IPS-18a (cell line): ENCODE measurements around the gene ARHGAP36.

Experiments used
- H3K27ac ChIP-seq: one replicate; pipeline ENCODE4 v1.5.1; 2013; ENCODE audit warnings: low read length
- H3K27me3 ChIP-seq: one replicate; pipeline ENCODE4 v1.6.1; 2013; ENCODE audit warnings: mild to moderate bottlenecking, low read length; ENCODE audit not compliant: control insufficient read depth, insufficient read depth
- H3K36me3 ChIP-seq: one replicate; pipeline ENCODE4 v1.6.1; 2013; ENCODE audit warnings: low read depth, low read length; ENCODE audit not compliant: control insufficient read depth
- H3K4me1 ChIP-seq: one replicate; pipeline ENCODE4 v1.6.1; 2013; ENCODE audit warnings: low read depth, low read length; ENCODE audit not compliant: control insufficient read depth
- H3K4me3 ChIP-seq: one replicate; pipeline ENCODE4 v1.5.1; 2013; ENCODE audit warnings: low read length
- H3K9ac ChIP-seq: one replicate; pipeline ENCODE4 v1.6.1; 2013; ENCODE audit warnings: mild to moderate bottlenecking, low read length, moderate library complexity
- H3K9me3 ChIP-seq: one replicate; pipeline ENCODE4 v1.6.1; 2013; ENCODE audit warnings: low read depth, low read length; ENCODE audit not compliant: control insufficient read depth

The ARHGAP36 gene

GRCh38 chrX:131058136-131058868 is at the start of gene ARHGAP36:
ARHGAP36 (plus strand) TSS chrX:131058346; CDS start chrX:131081666, 23,320 bp downstream.
- H3K27ac ChIP-seq, result no peak within 1 kb of the TSS
- H3K27me3 ChIP-seq, result peaks cover 49% of the 10 kb centered on the region
- no peaks in the 10 kb centered on the region for H3K36me3 ChIP-seq
- H3K4me3 ChIP-seq, result peak within 1 kb of the TSS; percentile 40
- peaks cover 9% of the 10 kb centered on the region for H3K9me3 ChIP-seq
- peaks cover 4% of the 10 kb centered on the region for H3K4me1 ChIP-seq
- no peak within 1 kb of the TSS for H3K9ac ChIP-seq

GRCh38 chrX:131010186-131010585 is 48.0 kb upstream of the ARHGAP36 start:
- no peaks in the 10 kb centered on the region for H3K36me3 ChIP-seq
- H3K27ac ChIP-seq, result no peak overlapping the region
- no peak overlapping the region for H3K9ac ChIP-seq
- no peak overlapping the region for H3K4me3 ChIP-seq
- H3K4me1 ChIP-seq, result no peaks in the 10 kb centered on the region
- peaks cover 11% of the 10 kb centered on the region for H3K9me3 ChIP-seq
- H3K27me3 ChIP-seq, result no peaks in the 10 kb centered on the region

- H3K36me3 ChIP-seq, result no peaks in the 10 kb centered on the region
- H3K27me3 ChIP-seq, result no peaks in the 10 kb centered on the region
- no peak overlapping the region for H3K4me3 ChIP-seq
- no peak overlapping the region for H3K27ac ChIP-seq
- H3K9ac ChIP-seq, result no peak overlapping the region
- H3K9me3 ChIP-seq, result peaks cover 19% of the 10 kb centered on the region
- H3K4me1 ChIP-seq, result no peaks in the 10 kb centered on the region
Measured at GRCh38 chrX:131025336-131025735, 32.8 kb upstream of the ARHGAP36 start.

GRCh38 chrX:131032354-131033230 is 25.6 kb upstream of the ARHGAP36 start:
- H3K4me1 ChIP-seq, result no peaks in the 10 kb centered on the region
- H3K36me3 ChIP-seq, result no peaks in the 10 kb centered on the region
- H3K27me3 ChIP-seq, result no peaks in the 10 kb centered on the region
- H3K4me3 ChIP-seq, result no peak overlapping the region
- no peak overlapping the region for H3K27ac ChIP-seq
- no peak overlapping the region for H3K9ac ChIP-seq
- H3K9me3 ChIP-seq, result peaks cover 4% of the 10 kb centered on the region

- Histone ChIP-seq H3K27ac (no peak overlapping the region), H3K9me3 (peaks cover 9% of the 10 kb centered on the region), H3K36me3 (no peaks in the 10 kb centered on the region), H3K9ac (no peak overlapping the region), H3K4me1 (no peaks in the 10 kb centered on the region), H3K4me3 (no peak overlapping the region), H3K27me3 (no peaks in the 10 kb centered on the region)
Measured at GRCh38 chrX:131034063-131034462, 24.1 kb upstream of the ARHGAP36 start.

GRCh38 chrX:131040781-131041180 is 17.4 kb upstream of the ARHGAP36 start:
- H3K9me3 ChIP-seq, result peaks cover 25% of the 10 kb centered on the region
- peaks cover under 1% of the 10 kb centered on the region for H3K4me1 ChIP-seq
- H3K27me3 ChIP-seq, result no peaks in the 10 kb centered on the region
- no peaks in the 10 kb centered on the region for H3K36me3 ChIP-seq
- no peak overlapping the region for H3K9ac ChIP-seq
- no peak overlapping the region for H3K27ac ChIP-seq
- no peak overlapping the region for H3K4me3 ChIP-seq

GRCh38 chrX:131041667-131042066 is 16.5 kb upstream of the ARHGAP36 start:
- H3K9me3 ChIP-seq, result peaks cover 32% of the 10 kb centered on the region
- H3K27ac ChIP-seq, result no peak overlapping the region
- peaks cover 10% of the 10 kb centered on the region for H3K4me1 ChIP-seq
- H3K9ac ChIP-seq, result no peak overlapping the region
- no peaks in the 10 kb centered on the region for H3K36me3 ChIP-seq
- H3K27me3 ChIP-seq, result no peaks in the 10 kb centered on the region
- H3K4me3 ChIP-seq, result no peak overlapping the region

GRCh38 chrX:131045726-131046125 is 12.4 kb upstream of the ARHGAP36 start:
- H3K4me1 ChIP-seq, result peaks cover 10% of the 10 kb centered on the region
- H3K36me3 ChIP-seq, result no peaks in the 10 kb centered on the region
- H3K27me3 ChIP-seq, result no peaks in the 10 kb centered on the region
- H3K9me3 ChIP-seq, result peaks cover 18% of the 10 kb centered on the region
- H3K9ac ChIP-seq, result no peak overlapping the region
- no peak overlapping the region for H3K27ac ChIP-seq
- no peak overlapping the region for H3K4me3 ChIP-seq

GRCh38 chrX:131046596-131046995 is 11.6 kb upstream of the ARHGAP36 start:
- Histone ChIP-seq H3K4me1 (peaks cover 10% of the 10 kb centered on the region), H3K9me3 (peaks cover 17% of the 10 kb centered on the region), H3K9ac (no peak overlapping the region), H3K36me3 (no peaks in the 10 kb centered on the region), H3K4me3 (no peak overlapping the region), H3K27ac (no peak overlapping the region), H3K27me3 (no peaks in the 10 kb centered on the region)

- H3K27ac ChIP-seq, result no peak overlapping the region
- H3K27me3 ChIP-seq, result no peaks in the 10 kb centered on the region
- peaks cover 10% of the 10 kb centered on the region for H3K4me1 ChIP-seq
Measured at GRCh38 chrX:131047180-131047579, 11.0 kb upstream of the ARHGAP36 start.

GRCh38 chrX:131053076-131053475 is 5.1 kb upstream of the ARHGAP36 start:
- Histone ChIP-seq H3K36me3 (no peaks in the 10 kb centered on the region), H3K27me3 (peaks cover 26% of the 10 kb centered on the region), H3K4me1 (no peaks in the 10 kb centered on the region), H3K27ac (no peak overlapping the region), H3K9me3 (peaks cover 5% of the 10 kb centered on the region), H3K9ac (no peak overlapping the region), H3K4me3 (no peak overlapping the region)

More at GRCh38 chrX:131047180-131047579, 11.0 kb upstream of the ARHGAP36 start:
- H3K9ac ChIP-seq, result no peak overlapping the region
- H3K9me3 ChIP-seq, result peaks cover 17% of the 10 kb centered on the region
- no peaks in the 10 kb centered on the region for H3K36me3 ChIP-seq
- H3K4me3 ChIP-seq, result no peak overlapping the region
